ENCODE measurements around the gene DOCK3. TPM values are rescaled to one million over a fixed set of nuclear protein-coding genes. Genes with fewer than 3 reads are reported as not detected.
"Not testable (repeated sequence)": the region's sequence is repeated elsewhere in the genome, so short reads cannot be mapped to it uniquely, and the experiment has no call there.

The DOCK3 gene
- total RNA-seq, 1 experiment from 2014 or later = 0.46 TPM

- DNase-seq (ENCODE audit: low read depth) = no peak
Observed at GRCh38 chr3:51355891-51356578, 681.3 kb downstream of the DOCK3 start.

DNA sequence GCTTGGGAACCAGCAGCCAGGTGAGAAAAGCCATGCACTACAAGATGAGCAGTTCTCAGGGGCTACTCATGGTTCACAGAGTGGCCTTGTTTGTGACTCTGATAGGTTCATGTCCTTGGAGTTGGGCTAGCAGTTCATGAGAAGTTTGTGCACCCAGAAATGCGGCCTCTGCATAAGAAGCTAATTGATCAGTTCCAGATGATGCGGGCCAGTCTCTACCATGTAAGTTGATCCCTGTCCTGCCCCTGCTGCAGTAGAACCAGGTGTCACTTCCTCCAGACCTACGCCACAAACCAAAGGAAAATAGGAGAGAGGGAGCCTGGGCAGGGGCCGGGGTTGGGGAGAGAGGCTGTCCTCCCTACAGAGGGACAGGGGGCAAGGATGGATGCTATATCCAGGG lies 683.1 kb downstream of the DOCK3 start:
- DNase-seq (ENCODE audit: low read depth) = no peak

DNA sequence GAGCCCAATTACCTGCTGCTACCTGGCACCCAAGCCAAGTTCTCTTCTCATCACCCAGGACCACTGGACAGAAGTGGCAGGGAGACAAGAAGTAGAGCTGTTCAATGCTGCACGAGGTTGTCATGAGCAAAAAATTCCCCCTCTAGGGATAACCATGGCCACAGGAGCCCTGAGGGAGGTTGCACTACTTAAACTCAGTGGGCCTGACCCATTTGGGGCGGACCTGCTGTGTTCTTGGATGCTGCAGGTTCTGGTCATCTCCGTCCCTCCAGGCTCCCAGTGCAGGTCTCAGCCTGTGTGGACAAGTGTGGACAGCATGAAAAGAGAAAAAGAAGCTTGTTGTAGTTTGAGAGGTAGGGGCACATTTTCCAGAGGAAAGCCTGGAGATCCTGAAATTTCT lies 684.3 kb downstream of the DOCK3 start:
- DNase-seq (ENCODE audit: low read depth) = no peak

GRCh38 chr3:51360806-51361205 lies 686.1 kb downstream of the DOCK3 start:
- DNase-seq (ENCODE audit: low read depth) = no peak

GRCh38 chr3:51361746-51362145 lies 687.0 kb downstream of the DOCK3 start:
- no peak for DNase-seq (ENCODE audit: low read depth)

DNA sequence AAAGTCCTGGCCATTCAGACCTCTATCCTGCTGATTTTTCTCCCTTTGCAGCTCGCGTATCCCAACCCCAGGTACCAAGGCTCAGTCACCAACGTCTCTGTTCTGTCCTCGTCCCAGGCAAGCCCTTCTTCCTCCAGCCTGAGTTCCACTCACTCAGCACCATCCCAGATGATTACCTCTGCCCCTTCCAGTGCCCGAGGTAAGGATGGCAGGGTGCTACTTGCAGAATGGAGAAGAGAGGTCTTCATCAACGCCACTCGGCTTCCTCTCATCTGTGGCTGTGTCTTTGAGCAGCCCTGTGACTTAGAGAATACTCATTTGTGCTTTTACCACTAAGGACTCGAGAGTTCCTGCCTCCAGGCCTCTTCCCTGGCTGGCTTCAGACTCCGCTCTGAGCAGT lies 687.7 kb downstream of the DOCK3 start:
- no peak for DNase-seq (ENCODE audit: low read depth)

- DNase-seq (ENCODE audit: low read depth) = not testable (repeated sequence)
Observed at GRCh38 chr3:51368276-51368675, 693.5 kb downstream of the DOCK3 start.

- peak; percentile 74 for DNase-seq (ENCODE audit: low read depth)
Observed at GRCh38 chr3:51371943-51372557, 697.3 kb downstream of the DOCK3 start.

DNA sequence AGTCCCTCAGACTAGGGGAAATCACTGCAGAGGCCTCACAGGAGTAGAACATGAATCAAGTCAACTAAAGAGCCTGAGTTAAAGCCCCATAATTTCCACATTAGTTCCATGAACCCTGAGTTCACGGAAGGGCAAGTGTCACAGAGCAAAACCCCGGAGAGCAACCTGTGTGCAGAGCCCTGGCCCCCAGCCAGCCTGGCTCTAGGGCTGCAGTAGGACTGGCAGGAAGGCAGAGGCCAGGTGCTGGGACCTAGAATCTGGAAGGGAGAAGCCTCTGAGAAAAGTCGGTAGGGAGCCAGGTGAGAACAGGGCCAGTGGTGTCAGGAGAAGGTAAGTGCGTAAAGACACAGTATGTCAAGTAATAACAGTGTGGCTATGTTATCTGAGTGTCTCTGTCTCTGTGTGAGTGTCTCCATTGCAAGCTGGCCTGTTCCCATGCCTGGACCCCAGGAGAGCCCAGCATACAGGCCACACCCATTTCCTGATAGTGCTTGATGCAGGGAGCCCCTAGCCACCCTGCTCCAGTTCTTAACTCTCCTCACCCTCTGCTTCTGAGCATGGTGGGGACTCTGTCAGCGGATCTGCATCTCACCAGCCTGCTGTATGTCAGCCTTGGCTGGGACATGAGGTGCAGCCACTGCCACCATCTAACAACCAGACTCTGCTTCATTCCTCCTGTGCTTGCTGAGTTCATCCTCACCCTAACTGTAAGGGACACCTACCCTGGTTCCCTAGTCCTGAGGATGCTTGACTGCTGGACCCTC lies 699.1 kb downstream of the DOCK3 start:
- no peak for DNase-seq (ENCODE audit: low read depth)

GRCh38 chr3:51374456-51374855 lies 699.7 kb downstream of the DOCK3 start:
- no peak for DNase-seq (ENCODE audit: low read depth)

GRCh38 chr3:51375136-51375535 lies 700.4 kb downstream of the DOCK3 start:
- DNase-seq (ENCODE audit: low read depth) = no peak

- DNase-seq (ENCODE audit: low read depth) = no peak
Observed at GRCh38 chr3:51375571-51375970, 700.8 kb downstream of the DOCK3 start.

DNA sequence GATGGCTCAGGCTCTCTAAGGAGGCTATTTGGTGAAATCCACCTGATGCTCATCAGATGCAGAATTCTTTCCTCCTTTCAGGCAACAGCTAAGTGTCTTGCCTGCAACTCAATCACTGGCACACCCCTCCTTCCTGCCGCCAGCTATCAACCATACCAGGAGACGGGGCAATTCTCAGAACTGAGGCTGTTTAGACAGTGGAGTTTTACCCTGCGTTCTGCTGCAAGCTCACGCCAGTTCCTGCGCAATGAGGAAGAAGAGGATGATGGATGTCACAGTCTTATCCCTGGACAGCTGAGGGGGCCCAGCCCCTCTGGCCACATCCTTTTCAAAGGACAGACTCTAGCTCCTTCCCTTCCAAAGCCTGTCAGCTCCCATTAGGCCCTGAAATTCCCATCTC lies 703.3 kb downstream of the DOCK3 start:
- DNase-seq (ENCODE audit: low read depth) = no peak

GRCh38 chr3:51378726-51379125 lies 704.0 kb downstream of the DOCK3 start:
- no peak for DNase-seq (ENCODE audit: low read depth)

GRCh38 chr3:51379301-51379700 lies 704.6 kb downstream of the DOCK3 start:
- peak; percentile 56 for DNase-seq (ENCODE audit: low read depth)

GRCh38 chr3:51379746-51380455 lies 705.2 kb downstream of the DOCK3 start:
- no peak for DNase-seq (ENCODE audit: low read depth)

DNA sequence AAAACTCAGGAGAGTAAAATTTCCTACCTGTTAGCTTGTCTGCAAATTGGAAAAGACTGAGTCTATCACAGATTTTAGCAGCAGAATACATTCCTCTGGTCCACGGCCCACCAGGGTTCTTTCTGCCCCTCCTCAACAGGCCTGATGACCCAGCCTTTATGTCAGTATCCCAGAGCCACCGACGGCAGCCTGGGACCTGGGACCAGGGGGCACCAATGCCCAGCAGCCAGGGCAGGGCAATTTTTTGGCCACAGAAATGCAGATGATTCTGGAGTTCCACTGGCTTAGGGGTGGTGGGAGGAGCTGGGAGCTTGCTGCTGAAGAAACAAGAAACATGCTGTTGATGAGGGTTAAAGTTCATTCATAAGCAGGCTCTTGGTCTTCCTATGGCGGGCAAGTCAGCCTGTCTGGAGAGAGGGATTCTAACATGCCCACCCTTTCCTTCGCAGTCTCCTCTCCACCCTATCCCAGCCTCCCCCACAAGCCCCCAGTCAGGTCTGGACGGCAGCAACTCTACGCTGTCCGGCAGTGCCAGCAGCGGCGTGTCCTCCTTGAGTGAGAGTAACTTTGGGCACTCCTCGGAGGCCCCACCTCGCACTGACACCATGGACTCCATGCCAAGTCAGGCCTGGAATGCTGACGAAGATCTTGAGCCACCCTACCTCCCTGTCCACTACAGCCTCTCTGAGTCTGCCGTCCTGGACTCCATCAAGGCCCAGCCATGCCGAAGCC lies 706.0 kb downstream of the DOCK3 start:
- DNase-seq (ENCODE audit: low read depth) = no peak

DNA sequence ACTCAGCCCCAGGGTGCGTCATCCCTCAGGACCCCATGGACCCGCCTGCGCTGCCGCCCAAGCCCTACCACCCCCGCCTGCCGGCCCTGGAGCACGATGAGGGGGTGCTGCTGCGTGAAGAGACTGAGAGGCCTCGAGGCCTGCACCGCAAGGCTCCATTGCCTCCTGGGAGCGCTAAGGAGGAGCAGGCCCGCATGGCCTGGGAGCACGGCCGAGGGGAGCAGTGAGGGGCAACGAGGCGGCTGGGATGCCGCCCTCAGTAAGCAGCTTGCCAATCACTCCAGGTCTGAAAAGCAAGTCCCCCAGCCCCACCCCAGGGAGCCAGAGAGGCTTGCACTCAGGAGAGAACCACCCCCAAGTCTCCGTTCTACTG lies 706.6 kb downstream of the DOCK3 start:
- DNase-seq (ENCODE audit: low read depth) = no peak

- DNase-seq (ENCODE audit: low read depth) = no peak
Observed at GRCh38 chr3:51382076-51382745, 707.5 kb downstream of the DOCK3 start.

DNA sequence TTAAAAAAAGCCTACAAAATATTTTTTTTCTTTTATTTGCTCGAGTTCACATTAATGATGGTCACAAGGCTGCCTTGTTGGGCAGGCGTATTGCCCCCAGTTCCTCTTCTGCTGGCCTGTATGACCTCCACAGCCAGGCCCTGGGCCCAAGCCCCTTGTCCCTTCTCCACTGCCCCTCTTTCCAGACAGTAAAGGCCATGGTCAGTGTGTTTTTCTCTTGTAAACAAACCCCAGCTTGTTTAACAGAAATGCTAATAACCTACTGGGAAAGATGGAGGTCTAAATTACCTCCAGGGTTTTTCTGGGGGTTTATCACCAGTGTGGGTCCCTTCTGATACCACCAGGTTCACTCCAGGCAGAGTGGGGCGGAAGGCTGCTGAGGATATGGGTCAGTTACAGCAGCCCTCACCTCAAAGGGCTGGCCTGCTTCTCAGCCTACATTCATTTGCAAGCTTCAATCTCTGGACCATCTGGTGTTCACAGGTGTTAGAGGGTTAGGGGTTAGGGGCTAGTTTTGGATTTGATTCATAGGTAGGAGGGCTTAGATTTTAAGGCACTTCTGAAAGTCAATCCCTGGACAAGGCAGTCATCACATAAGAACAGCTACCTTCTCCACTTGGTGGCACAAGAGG lies 708.3 kb downstream of the DOCK3 start:
- DNase-seq (ENCODE audit: low read depth) = no peak

Data from LHCN-M2 (cell line).